ENCODE measurements around the gene SRPK1.

SRPK1 gene

DNA sequence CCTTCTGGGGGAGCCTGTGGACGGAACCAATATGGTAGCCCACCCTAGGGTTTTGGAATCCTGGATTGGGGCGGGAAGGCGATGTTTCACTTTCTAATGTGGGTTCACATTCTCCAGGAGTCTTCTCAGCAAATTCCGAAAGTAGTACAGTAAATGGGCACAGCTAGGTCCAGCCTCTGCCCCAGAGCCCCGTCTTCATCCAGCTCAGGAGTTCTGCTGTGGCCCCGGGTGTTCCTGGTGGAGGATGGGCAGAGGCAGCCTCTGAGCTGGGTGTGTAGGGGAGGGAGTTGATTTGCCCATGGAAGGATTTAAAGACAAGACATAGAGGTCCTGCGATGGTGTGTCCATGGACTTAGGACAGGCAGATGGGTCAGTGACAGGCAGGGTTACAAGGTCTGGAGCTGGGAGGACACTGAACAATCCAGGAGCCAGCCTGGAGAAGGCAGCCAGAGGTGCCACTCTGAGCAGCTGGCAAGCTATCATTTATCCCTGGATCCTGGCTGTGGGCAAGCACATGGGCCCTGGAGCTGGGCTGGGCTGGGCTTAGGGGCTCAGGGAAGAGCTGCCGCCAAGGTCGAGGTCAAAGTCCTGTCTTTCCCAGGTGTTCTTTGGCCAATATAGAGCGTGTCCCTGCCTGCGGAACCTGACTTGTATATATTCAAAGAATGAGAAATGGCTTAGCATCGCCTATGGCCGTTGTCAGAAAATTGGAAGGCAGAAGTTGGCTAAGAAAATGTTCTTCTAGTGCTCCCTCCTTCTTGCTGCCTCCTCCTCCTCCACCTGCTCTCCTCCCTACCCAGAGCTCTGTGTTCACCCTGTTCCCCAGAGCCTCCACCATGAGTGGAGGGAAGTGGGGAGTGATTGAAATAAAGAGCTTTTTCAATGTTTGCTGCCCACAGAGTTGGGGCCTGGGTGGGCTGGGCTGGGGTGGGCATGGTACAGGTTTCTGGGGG lies 133.4 kb downstream of the SRPK1 start:
- no peaks in the 10 kb centered on the region for H3K36me3 ChIP-seq (ENCODE audit: control insufficient read depth, low read depth, low read length)

DNA sequence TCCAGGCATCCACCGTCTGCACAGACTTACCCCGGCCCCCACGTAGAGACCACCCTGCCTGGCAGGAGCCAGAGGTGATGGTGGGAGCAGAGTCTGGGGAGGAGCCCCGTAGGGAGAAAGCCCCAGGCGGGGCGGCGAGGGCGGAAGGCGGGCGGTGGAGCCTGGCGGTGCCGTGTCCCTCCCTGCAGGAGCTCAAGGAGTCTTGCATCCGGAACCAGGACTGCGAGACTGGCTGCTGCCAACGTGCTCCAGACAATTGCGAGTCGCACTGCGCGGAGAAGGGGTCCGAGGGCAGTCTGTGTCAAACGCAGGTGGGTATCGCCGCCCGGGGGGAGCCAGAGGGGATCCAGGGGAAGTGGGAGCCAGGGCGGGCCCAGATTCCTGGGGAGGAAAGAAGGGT lies 134.1 kb downstream of the SRPK1 start:
- H3K4me1 ChIP-seq (ENCODE audit: control insufficient read depth, low read depth, low read length), result no peaks in the 10 kb centered on the region
- H3K9ac ChIP-seq (ENCODE audit: low read length), result no peak overlapping the region
- H3K27me3 ChIP-seq (ENCODE audit: control insufficient read depth, insufficient read depth, low read length), result no peaks in the 10 kb centered on the region
- no peak overlapping the region for H3K4me3 ChIP-seq (ENCODE audit: low read length)
- no peaks in the 10 kb centered on the region for H3K9me3 ChIP-seq (ENCODE audit: control insufficient read depth, low read depth, low read length)
- no peak overlapping the region for H3K27ac ChIP-seq (ENCODE audit: low read length)
- no peaks in the 10 kb centered on the region for H3K36me3 ChIP-seq (ENCODE audit: control insufficient read depth, low read depth, low read length)

More for the DNA sequence above, 133.4 kb downstream of the SRPK1 start:
- Histone ChIP-seq H3K4me3 (ENCODE audit: low read length) (no peak overlapping the region), H3K27ac (ENCODE audit: low read length) (no peak overlapping the region), H3K27me3 (ENCODE audit: control insufficient read depth, insufficient read depth, low read length) (no peaks in the 10 kb centered on the region), H3K9me3 (ENCODE audit: control insufficient read depth, low read depth, low read length) (no peaks in the 10 kb centered on the region), H3K9ac (ENCODE audit: low read length) (no peak overlapping the region), H3K4me1 (ENCODE audit: control insufficient read depth, low read depth, low read length) (no peaks in the 10 kb centered on the region)

- Histone ChIP-seq H3K27me3 (ENCODE audit: control insufficient read depth, insufficient read depth, low read length) (no peaks in the 10 kb centered on the region), H3K4me1 (ENCODE audit: control insufficient read depth, low read depth, low read length) (no peaks in the 10 kb centered on the region), H3K4me3 (ENCODE audit: low read length) (no peak overlapping the region), H3K36me3 (ENCODE audit: control insufficient read depth, low read depth, low read length) (no peaks in the 10 kb centered on the region), H3K27ac (ENCODE audit: low read length) (no peak overlapping the region), H3K9ac (ENCODE audit: low read length) (no peak overlapping the region), H3K9me3 (ENCODE audit: control insufficient read depth, low read depth, low read length) (no peaks in the 10 kb centered on the region)
Observed at GRCh38 chr6:35786272-35786671, 134.6 kb downstream of the SRPK1 start.

GRCh38 chr6:35784200-35784599 lies 136.7 kb downstream of the SRPK1 start:
- Histone ChIP-seq H3K27me3 (ENCODE audit: control insufficient read depth, insufficient read depth, low read length) (no peaks in the 10 kb centered on the region), H3K4me1 (ENCODE audit: control insufficient read depth, low read depth, low read length) (no peaks in the 10 kb centered on the region), H3K9me3 (ENCODE audit: control insufficient read depth, low read depth, low read length) (no peaks in the 10 kb centered on the region), H3K4me3 (ENCODE audit: low read length) (no peak overlapping the region), H3K27ac (ENCODE audit: low read length) (no peak overlapping the region), H3K9ac (ENCODE audit: low read length) (no peak overlapping the region), H3K36me3 (ENCODE audit: control insufficient read depth, low read depth, low read length) (no peaks in the 10 kb centered on the region)

Data from iPS-18a (cell line).